WI38 (cell line): Measurements from ENCODE around the gene CXCR4.

Experiments used
- H3K4me3 ChIP-seq: 2 replicates; pipeline ENCODE4 v1.5.1; 2011; ENCODE audit warnings: low read depth, mild to moderate bottlenecking, control low read depth, low read length
- TF ChIP-seq, protein P1 (sequence below): IDR thresholded peaks from 2 replicates; pipeline ENCODE4 v1.5.1; 2012; ENCODE audit warnings: low read depth, mild to moderate bottlenecking, control low read depth, low read length

CXCR4 gene

DNA sequence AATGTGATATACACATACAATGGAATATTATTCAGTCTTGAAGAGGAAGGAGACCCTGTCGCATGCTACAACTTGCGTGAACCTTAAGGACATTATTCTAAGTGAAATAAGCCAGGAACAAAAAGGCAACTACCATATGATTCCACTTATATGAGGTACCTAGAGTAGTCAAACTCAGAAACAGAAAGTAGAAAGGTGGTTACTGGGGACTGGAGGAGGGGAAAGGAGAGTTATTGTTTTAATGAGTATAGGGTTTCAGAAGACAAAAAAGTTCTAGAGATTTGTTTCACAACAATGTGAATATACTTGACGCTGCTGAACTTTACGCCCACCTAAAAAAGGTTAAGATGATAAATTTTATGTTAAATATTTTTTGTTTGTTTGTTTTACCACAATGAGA lies 47.0 kb downstream of the CXCR4 start:
- H3K4me3 ChIP-seq = no peak overlapping the region
- TF ChIP-seq, protein P1, sequence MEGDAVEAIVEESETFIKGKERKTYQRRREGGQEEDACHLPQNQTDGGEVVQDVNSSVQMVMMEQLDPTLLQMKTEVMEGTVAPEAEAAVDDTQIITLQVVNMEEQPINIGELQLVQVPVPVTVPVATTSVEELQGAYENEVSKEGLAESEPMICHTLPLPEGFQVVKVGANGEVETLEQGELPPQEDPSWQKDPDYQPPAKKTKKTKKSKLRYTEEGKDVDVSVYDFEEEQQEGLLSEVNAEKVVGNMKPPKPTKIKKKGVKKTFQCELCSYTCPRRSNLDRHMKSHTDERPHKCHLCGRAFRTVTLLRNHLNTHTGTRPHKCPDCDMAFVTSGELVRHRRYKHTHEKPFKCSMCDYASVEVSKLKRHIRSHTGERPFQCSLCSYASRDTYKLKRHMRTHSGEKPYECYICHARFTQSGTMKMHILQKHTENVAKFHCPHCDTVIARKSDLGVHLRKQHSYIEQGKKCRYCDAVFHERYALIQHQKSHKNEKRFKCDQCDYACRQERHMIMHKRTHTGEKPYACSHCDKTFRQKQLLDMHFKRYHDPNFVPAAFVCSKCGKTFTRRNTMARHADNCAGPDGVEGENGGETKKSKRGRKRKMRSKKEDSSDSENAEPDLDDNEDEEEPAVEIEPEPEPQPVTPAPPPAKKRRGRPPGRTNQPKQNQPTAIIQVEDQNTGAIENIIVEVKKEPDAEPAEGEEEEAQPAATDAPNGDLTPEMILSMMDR = no peak

DNA sequence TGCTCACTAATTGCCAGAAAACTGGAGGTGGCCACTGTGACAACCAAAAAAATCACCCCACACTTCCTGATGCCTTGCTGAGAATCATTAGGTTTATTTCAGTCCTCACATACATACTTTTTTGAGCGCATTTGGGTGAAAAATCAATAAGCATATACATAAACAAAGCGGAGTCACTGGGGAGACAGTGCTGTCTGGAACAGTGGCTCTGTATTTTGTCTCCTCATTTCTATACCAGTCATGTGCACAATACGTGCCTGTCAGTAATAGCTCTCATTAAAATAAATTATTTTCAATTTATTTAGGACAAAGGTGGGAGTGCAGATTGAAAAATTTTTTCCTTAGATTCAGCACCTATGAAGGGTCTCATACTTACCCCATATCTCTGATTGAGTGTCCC lies 48.2 kb downstream of the CXCR4 start:
- H3K4me3 ChIP-seq = no peak overlapping the region
- TF ChIP-seq, protein P1 = no peak

DNA sequence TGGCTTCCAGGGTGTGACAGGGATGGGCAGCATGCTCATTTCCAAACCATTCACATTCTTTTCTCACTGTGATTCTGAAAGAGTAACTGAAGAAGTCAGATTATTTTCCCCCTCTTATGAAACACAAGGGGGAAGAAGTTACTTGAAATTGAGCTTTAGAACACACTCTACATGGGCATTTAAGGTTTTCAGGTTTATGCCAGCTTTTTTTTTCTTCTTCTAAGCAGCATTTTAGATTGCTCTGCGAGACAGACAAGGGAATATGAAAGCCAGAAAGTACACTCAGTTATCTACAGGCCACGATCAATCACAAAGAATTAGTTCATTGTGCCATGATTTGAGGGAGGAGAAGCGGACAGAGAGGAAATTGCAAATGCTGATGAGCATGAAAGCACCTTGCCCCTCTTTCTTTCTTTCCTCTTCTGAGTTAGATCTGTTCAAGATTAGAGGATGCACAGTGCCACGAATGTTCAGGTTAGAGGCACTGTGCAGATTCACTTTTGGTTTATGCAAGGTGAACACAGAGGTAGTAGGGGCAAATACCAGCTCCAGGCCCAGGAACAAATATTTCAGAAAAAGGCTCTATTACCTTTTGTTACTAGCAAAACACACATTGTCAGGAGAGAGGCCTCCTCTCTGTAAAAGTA lies 49.2 kb downstream of the CXCR4 start:
- TF ChIP-seq, protein P1 = no peak
- no peak overlapping the region for H3K4me3 ChIP-seq

DNA sequence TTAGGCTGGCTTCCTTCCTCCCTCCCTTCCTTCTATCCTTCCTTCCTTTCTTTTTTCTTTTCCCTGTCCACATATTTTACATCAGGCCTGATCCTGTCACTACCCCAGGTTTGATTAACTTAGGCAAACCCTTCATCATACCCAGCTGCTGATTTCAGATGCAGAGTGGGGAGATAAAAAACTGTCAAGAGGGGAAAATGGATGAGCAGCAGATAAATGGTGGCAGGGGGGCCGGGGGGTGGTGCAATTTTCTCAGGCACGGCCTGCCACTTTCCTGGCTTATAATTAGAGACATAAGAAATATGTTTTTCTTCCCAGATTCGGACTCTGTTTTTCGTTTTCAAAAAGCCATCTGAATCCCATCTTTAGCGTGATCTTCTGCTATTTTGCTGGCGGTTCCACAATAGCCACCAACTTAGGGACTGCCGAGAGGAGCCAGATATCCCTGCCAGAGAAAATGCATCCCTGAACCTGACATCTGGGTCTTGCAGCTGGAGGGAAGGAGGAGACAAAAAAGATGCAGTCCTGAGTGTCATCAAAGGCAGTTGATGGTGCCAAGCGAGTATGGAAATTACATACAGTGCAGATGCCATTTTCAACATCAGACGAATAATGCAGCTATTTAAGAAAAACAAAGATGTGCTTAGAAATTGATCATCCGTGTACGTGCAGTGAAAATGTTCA lies 49.9 kb downstream of the CXCR4 start:
- TF ChIP-seq, protein P1 = no peak
- no peak overlapping the region for H3K4me3 ChIP-seq

DNA sequence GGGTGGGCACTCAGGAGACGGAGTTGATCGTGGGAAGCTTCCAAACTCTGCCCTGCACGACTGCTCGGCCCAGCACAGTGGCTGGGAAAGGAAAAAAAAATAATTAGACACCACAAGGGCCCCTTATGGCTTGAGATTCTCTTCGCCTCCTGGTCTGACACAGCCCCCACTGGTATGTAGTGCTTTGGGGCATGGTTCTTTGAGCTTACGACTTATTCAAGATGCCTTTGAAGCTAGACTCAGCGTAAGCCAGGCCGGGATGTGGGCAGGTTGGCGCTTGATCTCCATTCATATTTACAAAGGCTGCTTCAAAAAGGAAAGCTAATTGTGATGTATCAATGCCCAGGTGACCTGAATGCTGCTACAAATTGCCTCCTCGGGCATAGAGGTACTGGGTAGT lies 50.5 kb downstream of the CXCR4 start:
- TF ChIP-seq, protein P1 = no peak
- H3K4me3 ChIP-seq = no peak overlapping the region

DNA sequence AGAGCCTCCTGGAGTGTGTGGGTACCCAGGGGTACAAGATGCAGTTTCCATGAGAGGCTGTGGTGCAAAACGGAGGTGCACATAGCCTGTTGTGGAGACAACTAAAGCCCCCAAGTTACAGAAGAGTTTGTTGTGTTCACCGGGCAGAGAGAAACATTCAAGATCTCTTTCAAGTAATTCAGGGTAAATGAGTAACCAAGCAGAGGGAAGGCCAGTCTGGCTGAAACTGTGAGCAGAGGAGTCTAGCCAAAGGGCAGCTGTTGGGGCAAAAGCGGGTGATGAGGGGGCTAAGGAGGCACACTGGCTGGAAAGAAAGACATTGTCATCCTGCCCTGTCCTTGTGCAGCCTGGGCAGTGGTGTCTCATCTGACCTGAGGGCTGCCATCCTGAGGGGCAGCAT lies 52.0 kb downstream of the CXCR4 start:
- no peak overlapping the region for H3K4me3 ChIP-seq
- TF ChIP-seq, protein P1 = no peak

DNA sequence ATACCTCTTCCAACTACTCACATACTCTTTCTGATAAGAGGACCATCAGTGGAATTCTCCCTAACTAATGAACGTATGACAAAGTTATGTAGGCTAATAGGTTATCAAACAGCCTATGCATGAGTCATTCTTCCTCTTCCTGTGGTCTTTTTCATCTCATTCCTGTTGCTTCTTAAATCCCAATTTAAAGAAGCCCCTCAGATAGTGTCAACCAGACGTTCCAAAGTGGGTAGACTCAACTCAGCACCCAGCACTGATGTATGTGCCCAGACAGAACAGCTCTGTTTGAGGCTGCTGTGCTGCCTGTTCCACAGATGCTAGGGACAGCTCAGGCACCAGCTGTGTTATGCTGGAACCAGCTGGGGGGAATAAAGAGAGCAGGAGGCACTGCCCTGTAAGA lies 52.6 kb downstream of the CXCR4 start:
- no peak overlapping the region for H3K4me3 ChIP-seq
- TF ChIP-seq, protein P1 = no peak
